Prostate gland (tissue), 2 donors: ENCODE results near the gene DHX8.

Source experiments
- POLR2AphosphoS5 ChIP-seq: sonication (generic); formaldehyde crosslinking; IDR thresholded peaks from one replicate; pipeline ENCODE4 v1.6.1; 2017; ENCODE audit warnings: antibody characterized with exemption
- TF ChIP-seq, protein P1 (sequence below), 4 experiments: fragments of 200-600 bp in 2 of 4; fragments of 450-650 bp in 2 of 4; sonication (generic) in 2 of 4; IDR thresholded peaks; 1 replicate in 3 of 4; 2 replicates in 1 of 4; pipeline ENCODE4 v1.5.1; 2016 to 2019; ENCODE audit warnings: antibody characterized with exemption in 4 of 4, mild to moderate bottlenecking in 2 of 4, moderate library complexity in 2 of 4

DNA sequence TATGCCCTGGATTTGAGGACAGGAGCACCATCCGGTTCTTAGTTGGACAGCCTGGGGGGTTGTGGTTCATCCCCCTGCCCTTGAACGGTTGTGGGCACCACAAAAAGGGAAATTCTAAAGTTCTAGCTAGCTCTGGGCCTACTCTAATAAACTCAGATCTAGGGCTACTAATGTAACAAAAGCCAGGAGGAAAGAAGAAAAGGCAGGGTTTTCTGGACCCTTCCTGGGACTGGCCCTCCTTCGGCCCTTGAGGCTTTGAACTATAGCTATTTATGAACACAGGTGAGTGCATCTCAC lies 47.3 kb downstream of the DHX8 start:
- no peak for TF ChIP-seq POLR2AphosphoS5
- TF ChIP-seq, protein P1, sequence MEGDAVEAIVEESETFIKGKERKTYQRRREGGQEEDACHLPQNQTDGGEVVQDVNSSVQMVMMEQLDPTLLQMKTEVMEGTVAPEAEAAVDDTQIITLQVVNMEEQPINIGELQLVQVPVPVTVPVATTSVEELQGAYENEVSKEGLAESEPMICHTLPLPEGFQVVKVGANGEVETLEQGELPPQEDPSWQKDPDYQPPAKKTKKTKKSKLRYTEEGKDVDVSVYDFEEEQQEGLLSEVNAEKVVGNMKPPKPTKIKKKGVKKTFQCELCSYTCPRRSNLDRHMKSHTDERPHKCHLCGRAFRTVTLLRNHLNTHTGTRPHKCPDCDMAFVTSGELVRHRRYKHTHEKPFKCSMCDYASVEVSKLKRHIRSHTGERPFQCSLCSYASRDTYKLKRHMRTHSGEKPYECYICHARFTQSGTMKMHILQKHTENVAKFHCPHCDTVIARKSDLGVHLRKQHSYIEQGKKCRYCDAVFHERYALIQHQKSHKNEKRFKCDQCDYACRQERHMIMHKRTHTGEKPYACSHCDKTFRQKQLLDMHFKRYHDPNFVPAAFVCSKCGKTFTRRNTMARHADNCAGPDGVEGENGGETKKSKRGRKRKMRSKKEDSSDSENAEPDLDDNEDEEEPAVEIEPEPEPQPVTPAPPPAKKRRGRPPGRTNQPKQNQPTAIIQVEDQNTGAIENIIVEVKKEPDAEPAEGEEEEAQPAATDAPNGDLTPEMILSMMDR (IDR thresholded peaks at IDR 0.05) = no peak
